SU-DHL-6 (cell line): Measurements from ENCODE around the gene STARD3NL.

Experiments used
- CTCF ChIP-seq: fragments of 200-600 bp; sonication (generic); IDR thresholded peaks from one replicate; pipeline ENCODE4 v1.5.1; 2017; ENCODE audit warnings: antibody characterized with exemption, mild to moderate bottlenecking, low read length, moderate library complexity; ENCODE audit not compliant: insufficient read depth, poor library complexity, severe bottlenecking
- EZH2phosphoT487 ChIP-seq: fragments of 200-600 bp; sonication (generic), shearing (Covaris generic); conservative IDR thresholded peaks from 2 replicates; pipeline ENCODE4 v1.6.1; 2018; ENCODE audit warnings: mild to moderate bottlenecking, antibody characterized with exemption, low read length, moderate library complexity, mixed read lengths

- TF ChIP-seq CTCF = no peak
- TF ChIP-seq EZH2phosphoT487 = no peak
Observed at GRCh38 chr7:38223306-38223705, 45.3 kb downstream of the STARD3NL start.
